Peyer's patch (tissue), 4 donors: ENCODE results near the gene SYNE3. TPM values are rescaled to one million over a fixed set of nuclear protein-coding genes. Genes with fewer than 3 reads are reported as not detected.

ENCODE experiments used
- DNase-seq, 3 donors: peaks; one replicate each; pipeline ENCODE4 v3.0.0-alpha.2; 2017 to 2019
- H3K27ac ChIP-seq, 4 donors: fragments of 200-600 bp; sonication (generic); one replicate each; pipeline ENCODE4 v1.5.1; 2016 to 2019
- H3K27me3 ChIP-seq, 2 donors: fragments of 200-600 bp; sonication (generic); one replicate each; pipeline ENCODE4 v1.5.1; 2019
- H3K36me3 ChIP-seq, 3 donors: fragments of 200-600 bp; sonication (generic); one replicate each; pipeline ENCODE4 v1.5.1; 2016 to 2019
- H3K4me1 ChIP-seq, 4 donors: fragments of 200-600 bp; sonication (generic); one replicate each; pipeline ENCODE4 v1.5.1; 2016 to 2019
- H3K4me3 ChIP-seq, 4 donors: fragments of 200-600 bp; sonication (generic); 1 replicate in 3 of 4; 2 replicates in 1 of 4; pipeline ENCODE4 v1.5.1; 2016 to 2019; ENCODE audit warnings: mild to moderate bottlenecking in 1 of 4
- H3K9me3 ChIP-seq, 4 donors: fragments of 200-600 bp; sonication (generic); one replicate each; pipeline ENCODE4 v1.5.1; 2016 to 2019; ENCODE audit warnings: mild to moderate bottlenecking in 1 of 4
- CTCF ChIP-seq, 6 experiments: fragments of 450-650 bp in 4 of 6; fragments of 200-600 bp in 2 of 6; sonication (generic) in 1 of 6; IDR thresholded peaks; one replicate each; pipeline ENCODE4 v1.5.1; 2017 to 2019; ENCODE audit warnings: antibody characterized with exemption in 6 of 6, mild to moderate bottlenecking in 3 of 6, moderate library complexity in 1 of 6
- POLR2A ChIP-seq, 2 donors: fragments of 450-650 bp; IDR thresholded peaks; one replicate each; pipeline ENCODE4 v1.5.1; 2017; ENCODE audit warnings: antibody characterized with exemption in 2 of 2, mild to moderate bottlenecking in 2 of 2, moderate library complexity in 2 of 2
- total RNA-seq, 4 donors: library from RNA; depleted of rRNA; stranded (reverse); fragments of >200 nt; gene quantifications; one replicate each; pipeline ENCODE4 v1.1.0, GENCODE V29; 2016

SYNE3 gene
- total RNA-seq, 4 donors from 2014 or later: 7.2 to 35.5 (median 13.1) TPM

- TF ChIP-seq POLR2A (IDR thresholded peaks at IDR 0.05) (no peak), CTCF (IDR thresholded peaks at IDR 0.05) (no peak)
- Histone ChIP-seq H3K36me3 (no peaks in the 10 kb centered on the region), H3K9me3 (no peaks in the 10 kb centered on the region), H3K4me1 (no peaks in the 10 kb centered on the region), H3K27ac (no peak overlapping the region), H3K27me3 (no peaks in the 10 kb centered on the region), H3K4me3 (no peak overlapping the region)
- DNase-seq: no peak
Measured at GRCh38 chr14:95559203-95559602, 42.8 kb upstream of the SYNE3 start.

- Histone ChIP-seq H3K9me3 (no peaks in the 10 kb centered on the region), H3K36me3 (no peaks in the 10 kb centered on the region), H3K4me1 (no peaks in the 10 kb centered on the region), H3K27ac (no peak overlapping the region), H3K27me3 (no peaks in the 10 kb centered on the region), H3K4me3 (no peak overlapping the region)
- DNase-seq: no peak
- TF ChIP-seq CTCF (IDR thresholded peaks at IDR 0.05): no peak
- TF ChIP-seq POLR2A (IDR thresholded peaks at IDR 0.05): no peak
Measured at GRCh38 chr14:95557832-95558231, 41.4 kb upstream of the SYNE3 start.

GRCh38 chr14:95557291-95557690 lies 40.8 kb upstream of the SYNE3 start:
- H3K27ac ChIP-seq: no peak overlapping the region
- no peak overlapping the region for H3K4me3 ChIP-seq
- TF ChIP-seq POLR2A (IDR thresholded peaks at IDR 0.05) (no peak), CTCF (IDR thresholded peaks at IDR 0.05) (no peak)
- H3K4me1 ChIP-seq: no peaks in the 10 kb centered on the region
- H3K9me3 ChIP-seq: no peaks in the 10 kb centered on the region
- no peaks in the 10 kb centered on the region for H3K27me3 ChIP-seq
- H3K36me3 ChIP-seq: no peaks in the 10 kb centered on the region
- DNase-seq: no peak

- Histone ChIP-seq H3K27ac (no peak overlapping the region), H3K27me3 (no peaks in the 10 kb centered on the region), H3K4me3 (no peak overlapping the region), H3K4me1 (no peaks in the 10 kb centered on the region), H3K9me3 (no peaks in the 10 kb centered on the region), H3K36me3 (no peaks in the 10 kb centered on the region)
- DNase-seq: no peak
- TF ChIP-seq CTCF (IDR thresholded peaks at IDR 0.05) (no peak), POLR2A (IDR thresholded peaks at IDR 0.05) (no peak)
Measured at GRCh38 chr14:95555053-95555452, 38.6 kb upstream of the SYNE3 start.

- Histone ChIP-seq H3K27ac (no peak overlapping the region), H3K27me3 (no peaks in the 10 kb centered on the region), H3K4me1 (no peaks in the 10 kb centered on the region), H3K4me3 (no peak overlapping the region), H3K36me3 (no peaks in the 10 kb centered on the region), H3K9me3 (no peaks in the 10 kb centered on the region)
- TF ChIP-seq POLR2A (IDR thresholded peaks at IDR 0.05) (no peak), CTCF (IDR thresholded peaks at IDR 0.05) (no peak)
- DNase-seq: no peak
Measured at GRCh38 chr14:95553141-95553540, 36.7 kb upstream of the SYNE3 start.

GRCh38 chr14:95551435-95551834 lies 35.0 kb upstream of the SYNE3 start:
- no peak overlapping the region for H3K4me3 ChIP-seq
- no peak for TF ChIP-seq POLR2A (IDR thresholded peaks at IDR 0.05)
- TF ChIP-seq CTCF (IDR thresholded peaks at IDR 0.05): no peak
- DNase-seq: no peak
- H3K4me1 ChIP-seq: no peaks in the 10 kb centered on the region
- H3K36me3 ChIP-seq: no peaks in the 10 kb centered on the region
- no peaks in the 10 kb centered on the region for H3K27me3 ChIP-seq
- H3K9me3 ChIP-seq: no peaks in the 10 kb centered on the region
- H3K27ac ChIP-seq: no peak overlapping the region
